ENCODE measurements around the gene TCF7.

TCF7 gene

GRCh38 chr5:134127376-134127861, 12.9 kb downstream of the TCF7 start:
- H3K9me3 ChIP-seq (ENCODE audit: control insufficient read depth, insufficient read depth, low read length), result no peaks in the 10 kb centered on the region
- no peak overlapping the region for H3K9ac ChIP-seq (ENCODE audit: low read depth, low read length)
- no peaks in the 10 kb centered on the region; the same call in 1 of the 2 replicates for H3K4me1 ChIP-seq (ENCODE audit: insufficient read depth, low read length)
- H3K36me3 ChIP-seq (ENCODE audit: insufficient read depth, low read length), result no peaks in the 10 kb centered on the region; the same call in 1 of the 2 replicates

- Histone ChIP-seq H3K9me3 (ENCODE audit: control insufficient read depth, insufficient read depth, low read length) (no peaks in the 10 kb centered on the region), H3K4me1 (ENCODE audit: insufficient read depth, low read length) (no peaks in the 10 kb centered on the region; the same call in 1 of the 2 replicates), H3K36me3 (ENCODE audit: insufficient read depth, low read length) (no peaks in the 10 kb centered on the region; the same call in 1 of the 2 replicates), H3K9ac (ENCODE audit: low read depth, low read length) (no peak overlapping the region)
These were observed 13.6 kb downstream of the TCF7 start for GRCh38 chr5:134127988-134128647.

GRCh38 chr5:134128648-134128995, 14.1 kb downstream of the TCF7 start:
- H3K4me1 ChIP-seq (ENCODE audit: insufficient read depth, low read length), result no peaks in the 10 kb centered on the region; the same call in 1 of the 2 replicates

GRCh38 chr5:134129411-134130238, 15.1 kb downstream of the TCF7 start:
- H3K36me3 ChIP-seq (ENCODE audit: insufficient read depth, low read length), result no peaks in the 10 kb centered on the region; the same call in 1 of the 2 replicates
- no peak overlapping the region for H3K9ac ChIP-seq (ENCODE audit: low read depth, low read length)
- no peaks in the 10 kb centered on the region for H3K9me3 ChIP-seq (ENCODE audit: control insufficient read depth, insufficient read depth, low read length)
- no peaks in the 10 kb centered on the region; the same call in 1 of the 2 replicates for H3K4me1 ChIP-seq (ENCODE audit: insufficient read depth, low read length)

More at GRCh38 chr5:134128648-134128995, 14.1 kb downstream of the TCF7 start:
- Histone ChIP-seq H3K36me3 (ENCODE audit: insufficient read depth, low read length) (no peaks in the 10 kb centered on the region; the same call in 1 of the 2 replicates), H3K9me3 (ENCODE audit: control insufficient read depth, insufficient read depth, low read length) (no peaks in the 10 kb centered on the region), H3K9ac (ENCODE audit: low read depth, low read length) (no peak overlapping the region)

GRCh38 chr5:134130239-134130945, 15.9 kb downstream of the TCF7 start:
- no peak overlapping the region for H3K9ac ChIP-seq (ENCODE audit: low read depth, low read length)
- H3K36me3 ChIP-seq (ENCODE audit: insufficient read depth, low read length), result no peaks in the 10 kb centered on the region; the same call in 1 of the 2 replicates
- no peaks in the 10 kb centered on the region; the same call in 1 of the 2 replicates for H3K4me1 ChIP-seq (ENCODE audit: insufficient read depth, low read length)
- no peaks in the 10 kb centered on the region for H3K9me3 ChIP-seq (ENCODE audit: control insufficient read depth, insufficient read depth, low read length)

GRCh38 chr5:134131165-134131564, 16.7 kb downstream of the TCF7 start:
- Histone ChIP-seq H3K4me1 (ENCODE audit: insufficient read depth, low read length) (no peaks in the 10 kb centered on the region; the same call in 1 of the 2 replicates), H3K9me3 (ENCODE audit: control insufficient read depth, insufficient read depth, low read length) (no peaks in the 10 kb centered on the region), H3K36me3 (ENCODE audit: insufficient read depth, low read length) (no peaks in the 10 kb centered on the region; the same call in 1 of the 2 replicates), H3K9ac (ENCODE audit: low read depth, low read length) (no peak overlapping the region)

GRCh38 chr5:134131578-134132350, 17.3 kb downstream of the TCF7 start:
- Histone ChIP-seq H3K4me1 (ENCODE audit: insufficient read depth, low read length) (no peaks in the 10 kb centered on the region; the same call in 1 of the 2 replicates), H3K9ac (ENCODE audit: low read depth, low read length) (no peak overlapping the region)

GRCh38 chr5:134132372-134133187, 18.1 kb downstream of the TCF7 start:
- Histone ChIP-seq H3K9ac (ENCODE audit: low read depth, low read length) (no peak overlapping the region), H3K36me3 (ENCODE audit: insufficient read depth, low read length) (no peaks in the 10 kb centered on the region; the same call in 1 of the 2 replicates), H3K9me3 (ENCODE audit: control insufficient read depth, insufficient read depth, low read length) (no peaks in the 10 kb centered on the region), H3K4me1 (ENCODE audit: insufficient read depth, low read length) (peaks cover 2% of the 10 kb centered on the region; the same call in 1 of the 2 replicates)

More at GRCh38 chr5:134131578-134132350, 17.3 kb downstream of the TCF7 start:
- H3K36me3 ChIP-seq (ENCODE audit: insufficient read depth, low read length), result no peaks in the 10 kb centered on the region; the same call in 1 of the 2 replicates
- no peaks in the 10 kb centered on the region for H3K9me3 ChIP-seq (ENCODE audit: control insufficient read depth, insufficient read depth, low read length)

- Histone ChIP-seq H3K4me1 (ENCODE audit: insufficient read depth, low read length) (peaks cover 10% of the 10 kb centered on the region; the same call in 1 of the 2 replicates), H3K9ac (ENCODE audit: low read depth, low read length) (no peak overlapping the region), H3K9me3 (ENCODE audit: control insufficient read depth, insufficient read depth, low read length) (no peaks in the 10 kb centered on the region), H3K36me3 (ENCODE audit: insufficient read depth, low read length) (no peaks in the 10 kb centered on the region; the same call in 1 of the 2 replicates)
These were observed 18.9 kb downstream of the TCF7 start for GRCh38 chr5:134133188-134133994.

- H3K4me1 ChIP-seq (ENCODE audit: insufficient read depth, low read length), result peaks cover 14% of the 10 kb centered on the region; the same call in 1 of the 2 replicates
- no peaks in the 10 kb centered on the region for H3K36me3 ChIP-seq (ENCODE audit: insufficient read depth, low read length)
- no peaks in the 10 kb centered on the region for H3K9me3 ChIP-seq (ENCODE audit: control insufficient read depth, insufficient read depth, low read length)
- H3K9ac ChIP-seq (ENCODE audit: low read depth, low read length), result no peak overlapping the region
These were observed 19.6 kb downstream of the TCF7 start for GRCh38 chr5:134133995-134134541.

GRCh38 chr5:134135091-134135655, 20.7 kb downstream of the TCF7 start:
- H3K4me1 ChIP-seq (ENCODE audit: insufficient read depth, low read length), result peaks cover 15% of the 10 kb centered on the region; the same call in 1 of the 2 replicates
- H3K9ac ChIP-seq (ENCODE audit: low read depth, low read length), result no peak overlapping the region
- H3K36me3 ChIP-seq (ENCODE audit: insufficient read depth, low read length), result peaks cover 5% of the 10 kb centered on the region; the same call in 1 of the 2 replicates
- H3K9me3 ChIP-seq (ENCODE audit: control insufficient read depth, insufficient read depth, low read length), result no peaks in the 10 kb centered on the region

GRCh38 chr5:134136221-134136631, 21.7 kb downstream of the TCF7 start:
- Histone ChIP-seq H3K9me3 (ENCODE audit: control insufficient read depth, insufficient read depth, low read length) (no peaks in the 10 kb centered on the region), H3K4me1 (ENCODE audit: insufficient read depth, low read length) (peaks cover 23% of the 10 kb centered on the region; the same call in 1 of the 2 replicates), H3K36me3 (ENCODE audit: insufficient read depth, low read length) (peaks cover 5% of the 10 kb centered on the region; the same call in 1 of the 2 replicates), H3K9ac (ENCODE audit: low read depth, low read length) (no peak overlapping the region)

Measured in ES-I3 (cell line).